GM21447 (cell line): Measurements from ENCODE around the gene EFCAB3.
"Not testable (repeated sequence)": the region's sequence is repeated elsewhere in the genome, so short reads cannot be mapped to it uniquely, and the experiment has no call there.

Experiments
- ATAC-seq: cut with Tn5 transposase; IDR thresholded peaks from one replicate; pipeline ENCODE4 v1.9.1; 2021; ENCODE audit not compliant: unreplicated experiment

EFCAB3 gene

GRCh38 chr17:62380253-62380652 lies at the start of gene EFCAB3:
EFCAB3 (plus strand) TSS chr17:62380553; CDS start chr17:62382980, 2,427 bp downstream.
- ATAC-seq = no peak

DNA sequence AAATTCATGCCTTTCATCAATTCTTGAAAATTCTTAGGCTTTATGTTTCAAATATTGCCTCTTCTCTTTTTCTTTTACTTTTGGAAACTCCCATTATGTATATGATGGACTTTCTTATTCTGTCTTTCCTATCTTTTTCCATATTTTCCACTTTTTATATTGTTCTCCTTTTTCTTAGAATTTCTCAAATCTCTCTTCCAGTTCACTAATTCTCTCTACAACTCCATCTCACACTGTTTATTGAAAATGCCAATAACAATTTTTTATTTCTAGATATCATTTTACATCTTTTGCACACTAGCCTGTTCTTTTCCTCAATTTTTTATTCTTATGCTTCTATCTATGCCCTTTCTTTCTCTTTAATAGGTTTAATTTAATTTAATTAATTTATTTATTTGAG lies 43.8 kb upstream of the EFCAB3 start:
- no peak for ATAC-seq

GRCh38 chr17:62343764-62344270 lies 36.5 kb upstream of the EFCAB3 start:
- ATAC-seq = no peak

- no peak for ATAC-seq
These were observed 29.2 kb upstream of the EFCAB3 start for GRCh38 chr17:62351176-62351575.

DNA sequence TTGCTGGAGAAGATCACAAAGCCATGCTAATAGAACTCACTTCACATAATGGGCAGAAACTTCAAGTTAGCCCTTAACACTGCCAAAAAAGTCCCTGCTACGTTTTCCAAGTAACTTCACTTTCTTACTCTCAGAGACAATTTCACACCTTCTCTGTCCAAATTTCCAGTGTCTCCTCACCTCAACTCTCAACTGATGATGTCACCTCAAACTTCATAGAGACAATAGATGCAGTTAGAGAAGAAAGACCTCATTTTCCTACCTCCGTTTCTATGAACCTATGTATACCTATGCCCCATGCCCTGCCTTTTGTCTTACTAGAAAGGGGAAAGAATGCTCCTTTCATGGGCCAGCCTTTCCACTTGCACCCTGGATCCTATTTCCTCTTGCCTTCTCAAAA lies 14.2 kb upstream of the EFCAB3 start:
- ATAC-seq = no peak

GRCh38 chr17:62381561-62381960 lies 1.2 kb downstream of the EFCAB3 start:
- ATAC-seq = no peak

- no peak for ATAC-seq
These were observed 8.5 kb downstream of the EFCAB3 start for GRCh38 chr17:62388856-62389255.

GRCh38 chr17:62392908-62393307 lies 12.6 kb downstream of the EFCAB3 start:
- ATAC-seq = no peak

- no peak for ATAC-seq
These were observed 18.5 kb downstream of the EFCAB3 start for GRCh38 chr17:62398891-62399290.

DNA sequence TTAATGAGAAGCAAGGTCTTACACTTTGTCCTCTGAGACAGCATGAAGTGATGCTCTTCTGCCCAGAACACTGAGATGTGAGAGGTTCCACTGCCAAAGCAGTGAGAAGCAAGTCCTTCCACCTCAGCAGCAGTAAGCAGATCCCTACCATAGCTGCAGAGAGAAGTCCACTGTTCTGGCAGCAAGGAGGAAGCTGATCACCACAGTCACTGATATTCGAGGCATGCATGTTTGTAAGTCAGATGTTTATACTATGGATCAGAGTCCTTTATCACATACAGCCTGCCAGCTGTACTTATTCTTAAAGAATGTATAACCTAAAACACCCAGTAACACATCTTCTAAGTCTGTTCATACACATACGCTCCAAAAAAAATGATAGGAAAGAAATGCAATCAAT lies 25.1 kb downstream of the EFCAB3 start:
- ATAC-seq = no peak

DNA sequence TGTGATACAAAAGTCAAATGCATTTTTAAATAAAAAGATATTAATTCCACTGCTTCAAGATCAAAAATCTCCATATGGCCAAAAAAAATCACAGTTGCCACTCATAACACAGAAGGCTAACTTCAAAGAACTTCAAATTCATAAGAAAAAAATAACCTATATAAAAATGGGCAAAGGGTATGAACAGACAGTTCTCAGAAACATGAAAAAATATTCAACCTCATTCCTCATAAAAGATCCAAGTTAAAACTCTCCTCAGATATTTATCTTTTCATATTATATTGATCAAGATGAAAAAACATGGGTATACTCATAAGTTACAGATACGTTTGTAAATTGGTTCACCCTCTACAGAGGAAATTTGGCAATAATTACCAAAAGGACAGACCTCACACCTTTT lies 32.7 kb downstream of the EFCAB3 start:
- ATAC-seq = not testable (repeated sequence)

GRCh38 chr17:62423647-62424461 lies 43.5 kb downstream of the EFCAB3 start, which contains the start of gene METTL2A:
METTL2A (plus strand) TSS chr17:62423897; CDS start chr17:62423903, 6 bp downstream.
- peak; percentile 94 for ATAC-seq

- ATAC-seq = not testable (repeated sequence)
These were observed 45.9 kb downstream of the EFCAB3 start for GRCh38 chr17:62426214-62426613.

GRCh38 chr17:62435251-62435650 lies 54.9 kb downstream of the EFCAB3 start:
- not testable (repeated sequence) for ATAC-seq

GRCh38 chr17:62441181-62441580 lies 60.8 kb downstream of the EFCAB3 start:
- ATAC-seq = not testable (repeated sequence)

DNA sequence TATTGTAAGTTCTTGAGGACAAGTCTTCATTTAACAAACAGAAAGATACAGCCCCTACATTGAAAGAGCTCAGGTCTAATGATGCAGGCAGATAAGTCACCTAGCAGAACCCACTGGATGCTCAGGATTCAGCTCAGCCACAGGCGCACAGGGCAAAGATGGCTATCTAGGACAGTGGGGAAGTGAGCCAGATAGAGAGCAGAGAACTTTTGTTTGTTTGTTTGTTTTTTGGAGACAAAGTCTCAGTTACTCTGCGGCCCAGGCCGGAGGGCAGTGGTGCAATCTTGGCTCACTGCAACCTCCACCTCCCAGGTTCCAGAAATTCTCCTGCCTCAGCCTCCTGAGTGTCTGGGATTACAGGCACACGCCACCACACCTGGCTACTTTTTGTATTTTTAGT lies 63.7 kb downstream of the EFCAB3 start:
- no peak for ATAC-seq

DNA sequence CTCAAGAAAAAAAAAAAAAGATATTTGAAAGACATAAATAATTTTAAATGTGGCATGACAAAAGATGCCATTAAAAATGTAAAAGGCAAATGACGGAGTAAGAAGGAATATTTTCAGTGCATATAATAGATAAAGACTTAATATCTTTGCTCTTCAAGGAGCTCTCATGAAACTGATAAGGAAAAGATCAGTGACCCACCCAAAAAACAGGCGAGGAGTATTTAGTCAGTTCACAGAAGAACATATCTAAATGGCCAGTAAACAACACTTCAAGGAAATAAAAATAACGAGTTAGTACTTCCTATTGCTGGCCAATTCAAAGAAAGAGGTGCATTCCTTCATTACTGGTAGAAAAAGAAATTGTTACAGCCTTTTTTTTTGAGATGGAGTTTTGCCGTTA lies 65.4 kb downstream of the EFCAB3 start:
- ATAC-seq = not testable (repeated sequence)

DNA sequence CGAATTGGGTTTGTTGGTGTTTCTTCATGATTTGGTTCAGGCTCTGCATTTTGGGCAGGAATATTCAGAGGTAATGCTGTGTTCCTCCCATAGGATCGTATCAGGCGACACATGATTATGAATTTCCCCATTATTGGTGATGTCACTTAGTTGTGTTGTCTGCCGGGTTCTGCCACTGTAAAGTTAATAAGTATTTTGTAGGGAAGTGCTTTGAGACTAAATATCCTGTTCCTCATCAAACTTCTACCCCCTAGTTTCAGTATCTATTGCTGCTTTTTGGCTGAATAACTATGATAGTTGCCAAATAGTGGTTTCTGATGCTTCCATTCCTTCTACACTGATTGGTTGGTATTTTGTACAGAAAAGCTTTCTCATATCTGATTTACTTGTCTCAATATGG lies 71.8 kb downstream of the EFCAB3 start:
- not testable (repeated sequence) for ATAC-seq

DNA sequence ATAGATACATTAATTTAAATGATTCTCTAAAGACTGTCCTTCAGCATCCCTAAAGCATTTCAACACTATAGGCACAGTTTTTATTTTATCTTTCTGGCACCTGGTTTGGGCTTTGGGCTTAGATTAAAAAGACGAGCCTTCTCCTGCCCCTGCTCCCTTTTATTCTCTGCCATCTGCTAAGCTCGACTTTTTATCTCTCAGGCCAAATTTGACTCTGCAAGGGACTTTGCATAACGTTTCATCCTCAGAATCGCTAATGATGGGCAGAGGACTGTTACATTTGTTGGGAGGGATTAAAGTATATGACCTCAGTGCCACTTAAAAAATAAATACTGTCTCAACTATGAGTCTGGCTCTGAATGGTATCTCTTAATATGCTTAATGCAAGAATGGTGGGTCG lies 72.7 kb downstream of the EFCAB3 start:
- ATAC-seq = not testable (repeated sequence)

DNA sequence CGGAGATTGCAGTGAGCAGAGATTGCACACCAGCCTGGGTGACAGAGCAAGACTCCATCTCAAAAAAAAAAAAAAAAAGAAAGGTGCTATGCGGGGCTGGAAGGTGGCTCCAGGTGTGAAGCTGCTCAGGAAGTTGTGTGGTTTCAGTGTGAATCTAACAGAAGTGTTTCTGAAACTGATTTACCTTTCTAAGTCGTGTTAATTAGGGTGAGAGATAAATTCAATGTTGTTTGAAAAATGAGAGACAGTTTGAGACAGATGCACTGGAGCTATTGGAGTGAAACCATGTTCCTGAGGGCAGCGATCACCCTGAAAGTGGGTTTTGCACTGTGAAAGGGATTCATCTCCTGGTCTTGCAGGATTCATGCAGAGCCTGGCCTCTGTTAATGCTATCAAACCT lies 73.3 kb downstream of the EFCAB3 start:
- ATAC-seq = not testable (repeated sequence)

- peak; percentile 68 for ATAC-seq
These were observed 73.8 kb downstream of the EFCAB3 start for GRCh38 chr17:62454111-62454510.

DNA sequence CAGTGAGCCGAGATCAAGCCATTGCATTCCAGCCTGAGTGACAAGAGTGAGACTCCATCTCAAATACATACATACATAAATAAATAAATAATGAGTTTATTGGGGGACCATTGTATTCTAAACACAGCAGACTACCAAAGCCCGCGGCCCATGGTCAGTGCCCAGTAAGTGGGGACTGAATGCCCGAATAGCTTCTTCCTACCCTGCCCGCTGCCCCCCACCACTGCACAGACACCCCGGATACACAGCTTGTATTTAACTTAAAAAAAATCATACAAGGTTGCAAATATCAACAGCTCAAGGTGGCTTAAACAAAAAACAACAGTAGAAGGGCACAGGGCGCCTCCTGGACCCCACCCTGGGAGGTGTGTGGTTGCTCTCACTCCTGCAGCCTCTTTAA lies 75.7 kb downstream of the EFCAB3 start:
- no peak for ATAC-seq
